C1 segment of cervical spinal cord (tissue), 14 donors: ENCODE results near the gene TXNDC8.
"Not testable (repeated sequence)": the region's sequence is repeated elsewhere in the genome, so short reads cannot be mapped to it uniquely, and the experiment has no call there.

Source experiments
- DNase-seq, 14 donors: peaks; one replicate each; lab custom pipeline; 2025; lab: John Stamatoyannopoulos, UW

The TXNDC8 gene

GRCh38 chr9:110337727-110338126, at the start of gene TXNDC8:
Gene TXNDC8, minus strand, starts transcription at chr9:110337863.
- no peak for DNase-seq

GRCh38 chr9:110383491-110383890, 45.8 kb upstream of the TXNDC8 start:
- DNase-seq, result no peak

- DNase-seq, result no peak
These were observed 45.1 kb upstream of the TXNDC8 start for GRCh38 chr9:110382731-110383130.

GRCh38 chr9:110371411-110372007, 33.8 kb upstream of the TXNDC8 start:
- no peak for DNase-seq

- DNase-seq, result no peak
These were observed 32.7 kb upstream of the TXNDC8 start for GRCh38 chr9:110370315-110370714.

- DNase-seq, result no peak
These were observed 26.8 kb upstream of the TXNDC8 start for GRCh38 chr9:110364451-110364850.

- DNase-seq, result not testable (repeated sequence)
These were observed 21.3 kb upstream of the TXNDC8 start for GRCh38 chr9:110358992-110359391.

GRCh38 chr9:110357505-110357904, 19.8 kb upstream of the TXNDC8 start:
- no peak for DNase-seq

- no peak for DNase-seq
These were observed 19.2 kb upstream of the TXNDC8 start for GRCh38 chr9:110356639-110357395.

- no peak for DNase-seq
These were observed 18.2 kb upstream of the TXNDC8 start for GRCh38 chr9:110355911-110356310.

- DNase-seq, result peak in 1 of 14 donors; percentile 11
These were observed 13.4 kb upstream of the TXNDC8 start for GRCh38 chr9:110351009-110351467.

- DNase-seq, result no peak
These were observed 8.7 kb upstream of the TXNDC8 start for GRCh38 chr9:110346325-110346724.

- DNase-seq, result no peak
These were observed 7.2 kb upstream of the TXNDC8 start for GRCh38 chr9:110344821-110345220.

GRCh38 chr9:110343551-110343950, 5.9 kb upstream of the TXNDC8 start:
- no peak for DNase-seq

- DNase-seq, result no peak
These were observed 2.6 kb upstream of the TXNDC8 start for GRCh38 chr9:110340306-110340705.

GRCh38 chr9:110338143-110338542, 480 bp upstream of the TXNDC8 start:
- no peak for DNase-seq

GRCh38 chr9:110336363-110336762, 1.3 kb downstream of the TXNDC8 start:
- DNase-seq, result no peak

GRCh38 chr9:110334871-110335270, 2.8 kb downstream of the TXNDC8 start:
- DNase-seq, result no peak

GRCh38 chr9:110334183-110334582, 3.5 kb downstream of the TXNDC8 start:
- no peak for DNase-seq

- no peak for DNase-seq
These were observed 4.9 kb downstream of the TXNDC8 start for GRCh38 chr9:110332766-110333165.

- no peak for DNase-seq
These were observed 7.1 kb downstream of the TXNDC8 start for GRCh38 chr9:110330484-110331105.

- no peak for DNase-seq
These were observed 7.9 kb downstream of the TXNDC8 start for GRCh38 chr9:110329639-110330230.
